WERI-Rb-1 (cell line): ENCODE data around the gene TAS1R3.

Experiments used
- DNase-seq: peaks from one replicate; pipeline ENCODE4 v3.0.0-alpha.2; 2020
- H3K27ac ChIP-seq: fragments of 250-450 bp; sonication (Bioruptor Pico); 2 replicates; pipeline ENCODE4 v1.5.1; 2020; ENCODE audit warnings: mild to moderate bottlenecking, moderate library complexity
- H3K27me3 ChIP-seq: fragments of 250-450 bp; sonication (Bioruptor Pico); 2 replicates; pipeline ENCODE4 v1.5.1; 2021; ENCODE audit warnings: mild to moderate bottlenecking, low read depth, moderate library complexity; ENCODE audit not compliant: insufficient read depth, severe bottlenecking
- H3K36me3 ChIP-seq: fragments of 250-450 bp; sonication (Bioruptor Pico); 2 replicates; pipeline ENCODE4 v1.5.1; 2020; ENCODE audit warnings: mild to moderate bottlenecking, moderate library complexity
- H3K4me3 ChIP-seq: 2 replicates; pipeline ENCODE4 v1.5.1; 2011; ENCODE audit warnings: low read depth, mild to moderate bottlenecking, control low read depth, low read length
- H3K9me3 ChIP-seq: fragments of 250-450 bp; sonication (Bioruptor Pico); 2 replicates; pipeline ENCODE4 v1.5.1; 2021; ENCODE audit warnings: mild to moderate bottlenecking, moderate library complexity; ENCODE audit not compliant: severe bottlenecking
- CTCF ChIP-seq: IDR thresholded peaks from 2 replicates; pipeline ENCODE4 v1.5.1; 2011; ENCODE audit warnings: low read depth, mild to moderate bottlenecking, control low read depth, inconsistent platforms, low read length

Gene TAS1R3

GRCh38 chr1:1343811-1344421 lies 12.8 kb downstream of the TAS1R3 start:
- H3K27ac ChIP-seq = peak overlapping the region; percentile 42; the same call in 1 of the 2 replicates
- no peak overlapping the region for H3K4me3 ChIP-seq

GRCh38 chr1:1344655-1345361 lies 13.7 kb downstream of the TAS1R3 start:
- peaks cover 34% of the 10 kb centered on the region for H3K36me3 ChIP-seq
- H3K27ac ChIP-seq = peak overlapping the region; percentile 42
- H3K4me3 ChIP-seq = no peak overlapping the region
- no peaks in the 10 kb centered on the region for H3K9me3 ChIP-seq
- peak; percentile 93 for TF ChIP-seq CTCF
- H3K27me3 ChIP-seq = no peaks in the 10 kb centered on the region
- DNase-seq = peak; percentile 71

More at GRCh38 chr1:1343811-1344421, 12.8 kb downstream of the TAS1R3 start:
- H3K36me3 ChIP-seq = peaks cover 38% of the 10 kb centered on the region
- TF ChIP-seq CTCF = no peak
- H3K9me3 ChIP-seq = no peaks in the 10 kb centered on the region
- H3K27me3 ChIP-seq = no peaks in the 10 kb centered on the region
- DNase-seq = no peak

DNA sequence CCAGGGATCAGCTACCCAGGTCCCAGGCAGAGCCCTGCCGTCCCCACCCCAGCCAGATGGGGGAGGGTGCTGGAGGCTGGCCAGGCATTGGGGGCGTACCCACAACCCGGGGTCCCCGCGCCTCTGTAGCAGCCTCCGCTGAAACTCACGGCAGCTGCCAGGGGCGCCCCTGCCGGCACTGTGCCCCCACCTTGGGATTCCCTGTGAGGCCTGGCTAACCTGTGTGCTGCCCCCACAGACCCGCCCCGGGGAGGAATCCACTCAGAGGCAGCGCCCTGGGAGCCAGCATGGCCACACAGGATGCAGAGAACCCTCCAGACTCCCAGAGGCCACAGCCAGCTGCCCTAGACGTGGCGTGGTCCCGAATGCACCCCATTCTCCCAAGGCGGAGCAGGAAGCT lies 14.3 kb downstream of the TAS1R3 start:
- Histone ChIP-seq H3K36me3 (peaks cover 29% of the 10 kb centered on the region), H3K4me3 (no peak overlapping the region), H3K9me3 (no peaks in the 10 kb centered on the region), H3K27me3 (no peaks in the 10 kb centered on the region), H3K27ac (peak overlapping the region; percentile 42)
- no peak for DNase-seq
- no peak for TF ChIP-seq CTCF

GRCh38 chr1:1345860-1346500 lies 14.9 kb downstream of the TAS1R3 start:
- Histone ChIP-seq H3K36me3 (peaks cover 26% of the 10 kb centered on the region), H3K27me3 (no peaks in the 10 kb centered on the region), H3K4me3 (no peak overlapping the region), H3K9me3 (no peaks in the 10 kb centered on the region), H3K27ac (no peak overlapping the region; the same call in 1 of the 2 replicates)
- TF ChIP-seq CTCF = no peak
- DNase-seq = no peak

DNA sequence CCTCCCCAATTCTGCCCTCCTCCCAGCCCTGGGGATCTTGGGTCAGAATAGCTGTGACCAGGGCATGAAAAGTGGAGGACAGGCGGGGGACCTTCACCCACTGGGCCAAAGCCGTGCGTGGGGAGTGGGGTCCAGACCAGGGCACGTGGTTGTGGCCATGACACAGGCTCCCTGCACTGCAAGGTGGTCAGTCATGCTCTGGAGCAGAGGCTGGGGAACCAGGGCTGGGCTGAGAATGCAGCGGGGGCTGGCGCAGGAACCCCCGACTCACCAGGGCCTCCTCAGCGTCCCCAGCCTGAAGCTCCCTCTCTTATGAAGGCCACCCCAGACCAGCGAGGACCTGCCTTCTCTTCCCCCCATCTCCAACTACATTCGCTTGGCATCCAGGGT lies 15.4 kb downstream of the TAS1R3 start:
- peaks cover 21% of the 10 kb centered on the region for H3K36me3 ChIP-seq
- H3K4me3 ChIP-seq = no peak overlapping the region
- no peaks in the 10 kb centered on the region for H3K27me3 ChIP-seq
- no peak for TF ChIP-seq CTCF
- no peak for DNase-seq
- H3K27ac ChIP-seq = no peak overlapping the region
- no peaks in the 10 kb centered on the region for H3K9me3 ChIP-seq
